OCI-LY3 (cell line): ENCODE results near the gene ZNF208.

ENCODE experiments used
- CTCF ChIP-seq: fragments of 200-600, 300-600 bp; sonication (generic); IDR thresholded peaks from 2 replicates; pipeline ENCODE4 v1.5.1; 2014; ENCODE audit warnings: antibody characterized with exemption, low read length, low read depth
- EZH2phosphoT487 ChIP-seq: fragments of 200-600 bp; shearing (Covaris generic); IDR thresholded peaks from 2 replicates; pipeline ENCODE4 v1.6.1; 2018; ENCODE audit warnings: antibody characterized with exemption, mixed run types, low read depth

GRCh38 chr19:21908066-21908465, 102.7 kb downstream of the ZNF208 start:
- no peak for TF ChIP-seq CTCF
- TF ChIP-seq EZH2phosphoT487: no peak
